ENCODE measurements around the gene SIRPB1.
"Not testable (repeated sequence)": the region's sequence is repeated elsewhere in the genome, so short reads cannot be mapped to it uniquely, and the experiment has no call there.

Gene SIRPB1

GRCh38 chr20:1579488-1579887 lies 40.3 kb downstream of the SIRPB1 start:
- no peak overlapping the region for H3K27ac ChIP-seq (ENCODE audit: low read depth, low read length)
- H3K27me3 ChIP-seq (ENCODE audit: control insufficient read depth in 1 of 2, insufficient read depth in 2 of 2, low read length in 2 of 2), result no peaks in the 10 kb centered on the region
- H3K9ac ChIP-seq (ENCODE audit: low read length), result no peak overlapping the region
- H3K4me3 ChIP-seq (ENCODE audit: low read depth in 1 of 2, low read length in 2 of 2), result no peak overlapping the region
- no peaks in the 10 kb centered on the region for H3K4me1 ChIP-seq (ENCODE audit: insufficient read depth, low read length)
- H3K36me3 ChIP-seq (ENCODE audit: insufficient read depth, low read length), result no peaks in the 10 kb centered on the region
- H3K9me3 ChIP-seq (ENCODE audit: low read length), result no peaks in the 10 kb centered on the region

GRCh38 chr20:1577906-1578305 lies 41.9 kb downstream of the SIRPB1 start:
- no peaks in the 10 kb centered on the region for H3K36me3 ChIP-seq (ENCODE audit: insufficient read depth, low read length)
- no peak overlapping the region for H3K4me3 ChIP-seq (ENCODE audit: low read depth in 1 of 2, low read length in 2 of 2)
- H3K27ac ChIP-seq (ENCODE audit: low read depth, low read length), result no peak overlapping the region
- no peaks in the 10 kb centered on the region for H3K9me3 ChIP-seq (ENCODE audit: low read length)
- no peak overlapping the region for H3K9ac ChIP-seq (ENCODE audit: low read length)
- no peaks in the 10 kb centered on the region for H3K27me3 ChIP-seq (ENCODE audit: control insufficient read depth in 1 of 2, insufficient read depth in 2 of 2, low read length in 2 of 2)
- H3K4me1 ChIP-seq (ENCODE audit: insufficient read depth, low read length), result no peaks in the 10 kb centered on the region

- not testable (repeated sequence) for H3K27ac ChIP-seq (ENCODE audit: low read depth, low read length); H3K27me3 ChIP-seq (ENCODE audit: control insufficient read depth in 1 of 2, insufficient read depth in 2 of 2, low read length in 2 of 2); H3K4me3 ChIP-seq (ENCODE audit: low read depth in 1 of 2, low read length in 2 of 2); H3K9ac ChIP-seq (ENCODE audit: low read length); H3K9me3 ChIP-seq (ENCODE audit: low read length); H3K4me1 ChIP-seq (ENCODE audit: insufficient read depth, low read length); H3K36me3 ChIP-seq (ENCODE audit: insufficient read depth, low read length)
Observed at GRCh38 chr20:1577313-1577712, 42.5 kb downstream of the SIRPB1 start.

- Histone ChIP-seq H3K27me3 (ENCODE audit: control insufficient read depth in 1 of 2, insufficient read depth in 2 of 2, low read length in 2 of 2) (no peaks in the 10 kb centered on the region), H3K27ac (ENCODE audit: low read depth, low read length) (no peak overlapping the region), H3K9me3 (ENCODE audit: low read length) (no peaks in the 10 kb centered on the region), H3K9ac (ENCODE audit: low read length) (no peak overlapping the region), H3K36me3 (ENCODE audit: insufficient read depth, low read length) (no peaks in the 10 kb centered on the region), H3K4me1 (ENCODE audit: insufficient read depth, low read length) (no peaks in the 10 kb centered on the region), H3K4me3 (ENCODE audit: low read depth in 1 of 2, low read length in 2 of 2) (no peak overlapping the region)
Observed at GRCh38 chr20:1576641-1577040, 43.2 kb downstream of the SIRPB1 start.

GRCh38 chr20:1576003-1576402 lies 43.8 kb downstream of the SIRPB1 start:
- not testable (repeated sequence) for H3K27ac ChIP-seq (ENCODE audit: low read depth, low read length); H3K27me3 ChIP-seq (ENCODE audit: control insufficient read depth in 1 of 2, insufficient read depth in 2 of 2, low read length in 2 of 2); H3K9ac ChIP-seq (ENCODE audit: low read length); H3K4me1 ChIP-seq (ENCODE audit: insufficient read depth, low read length); H3K4me3 ChIP-seq (ENCODE audit: low read depth in 1 of 2, low read length in 2 of 2); H3K9me3 ChIP-seq (ENCODE audit: low read length); H3K36me3 ChIP-seq (ENCODE audit: insufficient read depth, low read length)

GRCh38 chr20:1571583-1571982 lies 48.2 kb downstream of the SIRPB1 start:
- H3K36me3 ChIP-seq (ENCODE audit: insufficient read depth, low read length); H3K27ac ChIP-seq (ENCODE audit: low read depth, low read length); H3K4me3 ChIP-seq (ENCODE audit: low read depth in 1 of 2, low read length in 2 of 2); H3K27me3 ChIP-seq (ENCODE audit: control insufficient read depth in 1 of 2, insufficient read depth in 2 of 2, low read length in 2 of 2); H3K4me1 ChIP-seq (ENCODE audit: insufficient read depth, low read length); H3K9ac ChIP-seq (ENCODE audit: low read length); H3K9me3 ChIP-seq (ENCODE audit: low read length): not testable (repeated sequence)
